HepG2 (cell line): ENCODE data around the gene P3R3URF. TPM values are rescaled to one million over a fixed set of nuclear protein-coding genes. Genes with fewer than 3 reads are reported as not detected.
A peak's percentile ranks its signal among the peaks of the same experiment; 100 is the strongest.

Experiments
- ATAC-seq: fragments of 200-7000 bp; cut with Tn5 transposase; 3 replicates; pipeline ENCODE4 v1.9.1; 2020; ENCODE audit warnings: mild to moderate bottlenecking, moderate library complexity
- BruUV-seq: library from RNA; stranded (reverse); fragments of 400-500 nt; replicated peaks from 2 replicates; lab custom pipeline; 2021; lab: Mats Ljungman, UMichigan
- CTCF ChIA-PET: fragments of 300-600 bp; formaldehyde crosslinking; extraction: SDS; loops from one replicate; lab custom pipeline; 2021; ENCODE audit warnings: low total read pairs, inconsistent platforms, low intra/inter-chr PET ratio; lab: Yijun Ruan, JAX
- POLR2A ChIA-PET: fragments of 350-600 bp; sonication (Branson Sonifier 250); formaldehyde crosslinking; loops from one replicate; lab custom pipeline; 2020; ENCODE audit warnings: antibody characterized with exemption, inconsistent platforms; lab: Yijun Ruan, JAX
- DNase-seq: peaks from one replicate; pipeline ENCODE4 v3.0.0-alpha.2; 2015; ENCODE audit warnings: low spot score
- FAIRE-seq: peaks from 3 replicates; lab custom pipeline; 2011; peaks lifted over from hg19 to GRCh38; lab: Jason Lieb, UNC
- H2AFZ ChIP-seq: one replicate; pipeline ENCODE4 v1.6.1; 2011; ENCODE audit warnings: low read length, inconsistent platforms
- H3K27ac ChIP-seq: fragments of 300-600 bp; 3 replicates; pipeline ENCODE4 v1.8.0; 2011; ENCODE audit warnings: mixed run types, mild to moderate bottlenecking, mixed read lengths, low read length, inconsistent platforms; ENCODE audit not compliant: insufficient read depth; ENCODE audit errors: extremely low read length
- H3K27me3 ChIP-seq, 2 experiments: fragments of 200-600 bp in 1 of 2; 2 replicates in 1 of 2; 3 replicates in 1 of 2; pipeline versions ENCODE4 v1.6.0 to v1.8.0; 2011; ENCODE audit warnings: low read length in 2 of 2, mild to moderate bottlenecking in 2 of 2, moderate library complexity in 2 of 2, inconsistent platforms in 1 of 2; ENCODE audit not compliant: insufficient read depth in 2 of 2, control insufficient read depth in 1 of 2
- H3K36me3 ChIP-seq, 2 experiments: fragments of 200-600 bp in 1 of 2; replicated peaks in 1 of 2; 2 replicates in 1 of 2; 3 replicates in 1 of 2; pipeline versions ENCODE4 v1.5.1 to v1.8.0; 2011; ENCODE audit warnings: low read length in 2 of 2, inconsistent platforms in 1 of 2; ENCODE audit not compliant: insufficient read depth in 2 of 2, control insufficient read depth in 1 of 2
- H3K4me1 ChIP-seq: 2 replicates; pipeline ENCODE4 v1.5.1; 2012; ENCODE audit warnings: low read length, inconsistent platforms; ENCODE audit not compliant: insufficient read depth
- H3K4me2 ChIP-seq: 2 replicates; pipeline ENCODE4 v1.6.0; 2011; ENCODE audit warnings: low read depth, low read length, inconsistent platforms
- H3K4me3 ChIP-seq, 3 experiments: fragments of 200-600 bp in 1 of 3; sonication (generic), shearing (Covaris generic) in 1 of 3; replicated peaks in 1 of 3; 2 replicates each; pipeline ENCODE4 v1.5.1; 2011 to 2016; ENCODE audit warnings: low read length in 3 of 3, inconsistent platforms in 2 of 3, low read depth in 2 of 3, mild to moderate bottlenecking in 2 of 3, control low read depth in 1 of 3, mixed read lengths in 1 of 3; ENCODE audit not compliant: insufficient read depth in 1 of 3
- H3K79me2 ChIP-seq: one replicate; pipeline ENCODE4 v1.6.1; 2011; ENCODE audit warnings: low read length, inconsistent platforms; ENCODE audit not compliant: insufficient read depth
- H3K9ac ChIP-seq: 2 replicates; pipeline ENCODE4 v1.6.0; 2011; ENCODE audit warnings: mild to moderate bottlenecking, low read depth, low read length, inconsistent platforms; ENCODE audit not compliant: insufficient read depth
- H3K9me3 ChIP-seq: 2 replicates; pipeline ENCODE4 v1.5.1; 2012; ENCODE audit warnings: mild to moderate bottlenecking, low read length
- H4K20me1 ChIP-seq: 2 replicates; pipeline ENCODE4 v1.6.0; 2011; ENCODE audit warnings: inconsistent platforms, mild to moderate bottlenecking, low read length, moderate library complexity; ENCODE audit not compliant: insufficient read depth
- ARHGAP35 ChIP-seq: sonication (generic); formaldehyde crosslinking; IDR thresholded peaks from 2 replicates; pipeline ENCODE4 v1.9.0; 2022; ENCODE audit warnings: mild to moderate bottlenecking, inconsistent platforms, moderate library complexity, missing genetic modification reagents, borderline replicate concordance
- CAMTA2 ChIP-seq: sonication (generic); formaldehyde crosslinking; IDR thresholded peaks from 2 replicates; pipeline ENCODE4 v1.4.0; 2020; ENCODE audit warnings: mild to moderate bottlenecking, missing genetic modification reagents, borderline replicate concordance
- CREB1 ChIP-seq, 2 experiments: fragments of 450-650 bp in 1 of 2; IDR thresholded peaks; 2 replicates each; pipeline ENCODE4 v1.6.1; 2016 to 2017; ENCODE audit warnings: control low read depth in 1 of 2, mild to moderate bottlenecking in 1 of 2, missing compliant biosample characterization in 1 of 2, missing genetic modification characterization in 1 of 2
- E2F5 ChIP-seq: sonication (generic); formaldehyde crosslinking; conservative IDR thresholded peaks from 2 replicates; pipeline ENCODE4 v1.4.0; 2020; ENCODE audit warnings: missing genetic modification reagents
- EEA1 ChIP-seq: sonication (generic); formaldehyde crosslinking; IDR thresholded peaks from 2 replicates; pipeline ENCODE4 v1.5.1; 2020; ENCODE audit warnings: mild to moderate bottlenecking, missing genetic modification reagents, borderline replicate concordance
- ELK4 ChIP-seq: sonication (generic); formaldehyde crosslinking; IDR thresholded peaks from 2 replicates; pipeline ENCODE4 v1.9.0; 2021; ENCODE audit warnings: missing genetic modification reagents, borderline replicate concordance
- GABPA ChIP-seq, 2 experiments: IDR thresholded peaks; 2 replicates each; pipeline ENCODE4 v1.6.1; 2011 to 2016; ENCODE audit warnings: low read depth in 2 of 2, low read length in 1 of 2, missing biosample characterization in 1 of 2, missing genetic modification characterization in 1 of 2
- IRF9 ChIP-seq: sonication (generic); formaldehyde crosslinking; IDR thresholded peaks from 2 replicates; pipeline ENCODE4 v1.8.0; 2022; ENCODE audit warnings: missing genetic modification reagents, mild to moderate bottlenecking, borderline replicate concordance
- PAXIP1 ChIP-seq: sonication (generic); formaldehyde crosslinking; conservative IDR thresholded peaks from 2 replicates; pipeline ENCODE4 v1.4.0; 2020; ENCODE audit warnings: mild to moderate bottlenecking, missing genetic modification reagents, moderate library complexity
- PHF21A ChIP-seq: sonication (generic); formaldehyde crosslinking; IDR thresholded peaks from 2 replicates; pipeline ENCODE4 v1.5.0; 2020; ENCODE audit warnings: mild to moderate bottlenecking, missing genetic modification reagents
- SAFB2 ChIP-seq: sonication (generic); formaldehyde crosslinking; IDR thresholded peaks from 2 replicates; pipeline ENCODE4 v1.5.1; 2020; ENCODE audit warnings: missing genetic modification reagents, low read depth, mild to moderate bottlenecking, borderline replicate concordance
- ZBTB7B ChIP-seq: sonication (generic); formaldehyde crosslinking; IDR thresholded peaks from 2 replicates; pipeline ENCODE4 v1.4.0; 2020; ENCODE audit warnings: missing genetic modification reagents
- ZNF180 ChIP-seq: sonication (generic); formaldehyde crosslinking; IDR thresholded peaks from 2 replicates; pipeline ENCODE4 v1.4.0; 2020; ENCODE audit warnings: low read depth, missing genetic modification reagents, borderline replicate concordance
- ZNF276 ChIP-seq: sonication (generic); formaldehyde crosslinking; IDR thresholded peaks from 2 replicates; pipeline ENCODE4 v1.4.0; 2020; ENCODE audit warnings: mild to moderate bottlenecking, low read depth, missing genetic modification reagents
- ZNF615 ChIP-seq: sonication (generic); formaldehyde crosslinking; IDR thresholded peaks from 2 replicates; pipeline ENCODE4 v1.5.0; 2020; ENCODE audit warnings: mild to moderate bottlenecking, missing genetic modification reagents, borderline replicate concordance
- whole genome bisulfite sequencing: methylation state at CpG from one replicate; pipeline ENCODE4 v1.1.6; 2017; ENCODE audit warnings: low lambda C conversion rate; 5-methylcytosine and 5-hydroxymethylcytosine counted together
- in situ Hi-C: cut with HindIII; loops from 2 replicates; pipeline ENCODE4 v1.10.0; 2017; ENCODE audit warnings: low pct_unique_long_range_greater_than_20kb; ENCODE audit not compliant: extremely low pct_ligation_motif_present
- intact Hi-C: fragments of 100-400 bp; cut with micrococcal nuclease; formaldehyde crosslinking; loops from one replicate; pipeline ENCODE4 v1.10.0; 2022; ENCODE audit not compliant: unreplicated experiment
- polyA plus RNA-seq, 8 experiments: library from polyadenylated mRNA; depleted of rRNA in 3 of 8; stranded (reverse) in 7 of 8; unstranded in 1 of 8; fragments of >200 nt; fragmentation: Illumina TruSeq in 4 of 8; extraction: Trizol in 4 of 8; gene quantifications; 2 replicates each; pipeline versions ENCODE4 v1.2.1 to v1.2.3, GENCODE V29; 2011 to 2016; ENCODE audit warnings: low read depth in 4 of 8, missing spikeins in 1 of 8, mixed read lengths in 1 of 8; ENCODE audit not compliant: insufficient read depth in 1 of 8
- total RNA-seq, 5 experiments: library from RNA; depleted of rRNA; stranded (reverse); fragments of >200 nt; fragmentation: Illumina TruSeq; extraction: Trizol; gene quantifications; 2 replicates each; pipeline ENCODE4 v1.2.3, GENCODE V29; 2016; ENCODE audit warnings: low read depth in 1 of 5

The P3R3URF gene
- total and polyA plus RNA-seq, 2 of the 13 experiments (the other 11 are each of a cell fraction or from before 2014, with no cell fraction given): not detected

GRCh38 chr1:46220808-46221207, 44.5 kb upstream of the P3R3URF start:
- H3K36me3 ChIP-seq: no peaks in the 10 kb centered on the region
- ChIA-PET POLR2A (interaction anchor here (0.9 kb wide), 1 partner anchor 26 kb away, joined by 3 read pairs; no protein-coding TSS in a partner anchor), CTCF (no interaction called here)
- DNase-seq (no peak), FAIRE-seq (no peak), ATAC-seq (no peak)
- H3K79me2 ChIP-seq: no peaks in the 10 kb centered on the region
- no TSS peak for BruUV-seq
- intact Hi-C loops (no loop called here), in situ Hi-C loops (loop anchor here (5.0 kb wide), 2 partner anchors 39 to 184 kb away; no protein-coding TSS in a partner anchor)
- 53% methylated on average over 2 of the region's 3 CpGs for WGBS
- no peak overlapping the region for H3K4me3 ChIP-seq
- no peaks in the 10 kb centered on the region for H3K9me3 ChIP-seq
- H3K4me1 ChIP-seq: peaks cover 51% of the 10 kb centered on the region
- H3K27me3 ChIP-seq: no peaks in the 10 kb centered on the region
- H3K9ac ChIP-seq: no peak overlapping the region
- no peaks in the 10 kb centered on the region for H4K20me1 ChIP-seq
- no peak overlapping the region for H2AFZ ChIP-seq
- H3K27ac ChIP-seq: no peak overlapping the region
- no peak overlapping the region for H3K4me2 ChIP-seq
- TF ChIP-seq SAFB2: no peak
- no peak for TF ChIP-seq EEA1
- no peak for TF ChIP-seq ZNF180 (CRISPR knock-in tag)
- TF ChIP-seq ZBTB7B (CRISPR knock-in tag): no peak
- TF ChIP-seq PHF21A (CRISPR knock-in tag): no peak
- TF ChIP-seq ARHGAP35 (CRISPR knock-in tag): no peak
- no peak for TF ChIP-seq PAXIP1
- TF ChIP-seq E2F5 (CRISPR knock-in tag): no peak
- TF ChIP-seq CAMTA2: no peak
- TF ChIP-seq ZNF276: no peak
- TF ChIP-seq GABPA (IDR thresholded peaks at IDR 0.05; ENCODE audit: low read depth, low read length): 0 out of 2 replicates have a peak, but pooled peaks have one; percentile 17
- peak; percentile 78 for TF ChIP-seq GABPA (CRISPR knock-in tag; IDR thresholded peaks at IDR 0.05; ENCODE audit: low read depth)
- TF ChIP-seq ZNF615 (CRISPR knock-in tag): no peak
- 0 out of 2 replicates have a peak, but pooled peaks have one; percentile 15 for TF ChIP-seq CREB1 (IDR thresholded peaks at IDR 0.05)
- TF ChIP-seq CREB1 (CRISPR knock-in tag; IDR thresholded peaks at IDR 0.05): no peak
- no peak for TF ChIP-seq ELK4 (CRISPR knock-in tag)
- no peak for TF ChIP-seq IRF9 (CRISPR knock-in tag)
